B cell (primary cell): ENCODE data around the gene ADAMTS17. TPM values are rescaled to one million over a fixed set of nuclear protein-coding genes. Genes with fewer than 3 reads are reported as not detected.

Source experiments
- ATAC-seq: fragments of 200-7000 bp; cut with Tn5 transposase; one replicate; pipeline ENCODE4 v1.10.0; 2021; ENCODE audit warnings: low read depth, mild to moderate bottlenecking, moderate number of reproducible peaks, moderate library complexity
- CTCF ChIA-PET: fragments of 350-600 bp; sonication (Branson Sonifier 250); formaldehyde crosslinking; loops from one replicate; lab custom pipeline; 2021; ENCODE audit warnings: antibody characterized with exemption, inconsistent platforms; lab: Charles Lee
- POLR2A ChIA-PET: fragments of 350-600 bp; sonication (Branson Sonifier 250); formaldehyde crosslinking; loops from one replicate; lab custom pipeline; 2021; ENCODE audit warnings: antibody characterized with exemption; lab: Charles Lee
- DNase-seq: peaks from one replicate; pipeline ENCODE4 v3.0.0; 2013
- H2AFZ ChIP-seq: 2 replicates; pipeline ENCODE4 v1.6.1; 2012; ENCODE audit warnings: mild to moderate bottlenecking, low read depth, low read length; ENCODE audit not compliant: insufficient read depth, poor library complexity, severe bottlenecking
- H3K27ac ChIP-seq, 2 donors: 1 replicate in 1 of 2; 2 replicates in 1 of 2; pipeline ENCODE4 v1.5.1; 2012 to 2013; ENCODE audit warnings: low read length in 2 of 2, mild to moderate bottlenecking in 2 of 2, moderate library complexity in 1 of 2
- H3K27me3 ChIP-seq, 4 experiments: fragments of 200-600 bp in 1 of 4; sonication (generic) in 1 of 4; replicated peaks in 1 of 4; 1 replicate in 2 of 4; 2 replicates in 2 of 4; pipeline versions ENCODE4 v1.6.1 to v1.7.0; 2013 to 2016; ENCODE audit warnings: low read length in 3 of 4, mild to moderate bottlenecking in 2 of 4, mixed read lengths in 1 of 4, moderate library complexity in 1 of 4; ENCODE audit not compliant: insufficient read depth in 4 of 4, control insufficient read depth in 3 of 4; ENCODE audit errors: control extremely low read depth in 1 of 4
- H3K36me3 ChIP-seq, 2 experiments: replicated peaks in 1 of 2; 1 replicate in 1 of 2; 2 replicates in 1 of 2; pipeline versions ENCODE4 v1.6.1 to v1.7.1; 2013; ENCODE audit warnings: low read length in 1 of 2; ENCODE audit not compliant: insufficient read depth in 2 of 2, control insufficient read depth in 1 of 2; ENCODE audit errors: control extremely low read depth in 1 of 2, extremely low read depth in 1 of 2
- H3K4me1 ChIP-seq, 2 donors: fragments of 200-600 bp in 1 of 2; sonication (generic) in 1 of 2; 1 replicate in 1 of 2; 2 replicates in 1 of 2; pipeline versions ENCODE4 v1.5.1 to v1.6.1; 2013 to 2017; ENCODE audit warnings: low read length in 2 of 2; ENCODE audit not compliant: control insufficient read depth in 2 of 2, insufficient read depth in 2 of 2
- H3K4me2 ChIP-seq: replicated peaks from 2 replicates; pipeline ENCODE3; 2012; ENCODE audit warnings: mild to moderate bottlenecking, low read depth, low read length; ENCODE audit not compliant: poor library complexity, severe bottlenecking
- H3K4me3 ChIP-seq, 5 experiments: fragments of 200-600 bp in 1 of 5; sonication (generic) in 1 of 5; 1 replicate in 3 of 5; 2 replicates in 2 of 5; pipeline versions ENCODE4 v1.5.1 to v1.7.0; 2011 to 2016; ENCODE audit warnings: low read length in 4 of 5, mild to moderate bottlenecking in 4 of 5, low read depth in 2 of 5, control low read depth in 1 of 5, moderate library complexity in 1 of 5; ENCODE audit not compliant: insufficient read depth in 1 of 5; ENCODE audit errors: control extremely low read depth in 1 of 5, extremely low read depth in 1 of 5
- H3K79me2 ChIP-seq: fragments of 200-600 bp; sonication (generic); one replicate; pipeline ENCODE4 v1.6.0; 2016; ENCODE audit warnings: low read length; ENCODE audit not compliant: control insufficient read depth, insufficient read depth
- H3K9ac ChIP-seq: fragments of 200-600 bp; sonication (generic); 2 replicates; pipeline ENCODE4 v1.6.1; 2017; ENCODE audit warnings: mild to moderate bottlenecking, low read length, moderate library complexity
- H3K9me3 ChIP-seq, 3 donors: one replicate each; pipeline versions ENCODE4 v1.6.1 to v1.7.1; 2013; ENCODE audit warnings: low read length in 2 of 3; ENCODE audit not compliant: control insufficient read depth in 2 of 3, insufficient read depth in 1 of 3; ENCODE audit errors: control extremely low read depth in 1 of 3
- H4K20me1 ChIP-seq: 2 replicates; pipeline ENCODE4 v1.6.0; 2012; ENCODE audit warnings: mild to moderate bottlenecking, low read length; ENCODE audit not compliant: insufficient read depth, control insufficient read depth, poor library complexity, severe bottlenecking
- H3K27ac Mint-ChIP-seq: one replicate; pipeline ENCODE4 v1.8.0; 2021; ENCODE audit warnings: mixed read lengths
- H3K27me3 Mint-ChIP-seq: one replicate; pipeline ENCODE4 v1.8.0; 2021; ENCODE audit warnings: mixed read lengths
- H3K4me1 Mint-ChIP-seq: one replicate; pipeline ENCODE4 v1.8.0; 2021; ENCODE audit warnings: mixed read lengths
- H3K4me3 Mint-ChIP-seq: one replicate; pipeline ENCODE4 v1.8.0; 2021; ENCODE audit warnings: mixed read lengths
- H3K9me3 Mint-ChIP-seq: one replicate; pipeline ENCODE4 v1.8.0; 2022; ENCODE audit warnings: mixed read lengths; ENCODE audit not compliant: insufficient read depth
- EZH2 ChIP-seq: IDR thresholded peaks from 2 replicates; pipeline ENCODE4 v1.6.1; 2012; ENCODE audit warnings: borderline replicate concordance, low read depth, mild to moderate bottlenecking, moderate library complexity, low read length; ENCODE audit not compliant: insufficient read depth, poor library complexity, severe bottlenecking
- WGBS: methylation state at CpG from one replicate; pipeline ENCODE4 v1.1.5; 2013; ENCODE audit warnings: missing lambda C conversion rate; ENCODE audit not compliant: insufficient coverage; 5-methylcytosine and 5-hydroxymethylcytosine counted together
- intact Hi-C: fragments of 100-400 bp; cut with micrococcal nuclease; formaldehyde crosslinking; loops from one replicate; pipeline ENCODE4 v1.10.0; 2022
- polyA plus RNA-seq: library from polyadenylated mRNA; depleted of rRNA; stranded (reverse); fragments of >200 nt; gene quantifications from 2 replicates; pipeline ENCODE4 v1.2.3, GENCODE V29; 2012
- total RNA-seq, 2 donors: library from RNA; stranded (reverse); fragments of 120-200 nt in 1 of 2; gene quantifications; 1 replicate in 1 of 2; 2 replicates in 1 of 2; pipeline versions ENCODE4 v1.2.3 to v1.2.4, GENCODE V29; 2013 to 2022
- TF ChIP-seq, protein P1 (sequence below): fragments of 200-600 bp; IDR thresholded peaks from one replicate; pipeline ENCODE4 v1.8.0; 2022; ENCODE audit warnings: antibody characterized with exemption, mild to moderate bottlenecking

The ADAMTS17 gene
- total and polyA plus RNA-seq, 2 donors (not counting 1 experiment from before 2014, with no cell fraction given), result 0.10 TPM; not detected in 1

DNA sequence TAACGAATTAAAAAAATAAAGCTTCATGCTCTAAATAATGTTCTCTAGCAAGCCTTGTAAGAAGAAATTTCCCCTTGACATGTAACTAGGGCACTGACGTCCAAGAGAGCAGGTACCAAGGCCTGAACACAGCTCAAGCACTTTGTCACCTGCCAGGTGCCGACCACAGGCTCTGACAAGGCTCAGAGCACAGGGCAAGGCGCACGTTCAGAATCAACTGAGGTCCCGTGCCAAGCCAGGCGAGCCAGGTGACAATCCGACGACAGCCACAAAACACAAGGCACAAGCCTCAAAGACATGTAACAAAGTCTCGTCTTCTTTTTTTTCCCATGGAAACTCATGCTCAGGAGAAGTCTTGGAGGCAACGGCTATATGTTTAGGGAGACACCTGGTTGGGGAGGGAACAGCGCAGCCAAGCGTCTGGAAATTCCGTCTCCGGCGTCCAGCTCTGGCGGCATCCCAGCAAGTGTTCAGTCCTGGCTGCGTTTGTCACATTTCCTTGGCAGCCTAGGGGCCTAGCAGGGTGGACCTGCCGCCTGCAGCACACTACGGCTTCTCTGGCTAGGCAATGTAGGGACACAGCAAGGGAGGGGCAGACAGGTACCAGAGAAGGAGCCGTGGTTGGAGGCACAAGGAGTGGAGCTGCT is 76.7 kb downstream of the ADAMTS17 start:
- intact Hi-C loops, result no loop called here
- H3K9me3 ChIP-seq, result peaks cover 0 to 9% (median 1%) of the 10 kb centered on the region in 3 donors
- Mint-ChIP-seq H3K4me3 (no peak overlapping the region), H3K27me3 (no peaks in the 10 kb centered on the region), H3K27ac (no peak overlapping the region), H3K9me3 (no peaks in the 10 kb centered on the region), H3K4me1 (no peaks in the 10 kb centered on the region)
- 83% methylated on average over 17 of the region's 21 CpGs for WGBS
- no peak for TF ChIP-seq EZH2
- TF ChIP-seq, protein P1, sequence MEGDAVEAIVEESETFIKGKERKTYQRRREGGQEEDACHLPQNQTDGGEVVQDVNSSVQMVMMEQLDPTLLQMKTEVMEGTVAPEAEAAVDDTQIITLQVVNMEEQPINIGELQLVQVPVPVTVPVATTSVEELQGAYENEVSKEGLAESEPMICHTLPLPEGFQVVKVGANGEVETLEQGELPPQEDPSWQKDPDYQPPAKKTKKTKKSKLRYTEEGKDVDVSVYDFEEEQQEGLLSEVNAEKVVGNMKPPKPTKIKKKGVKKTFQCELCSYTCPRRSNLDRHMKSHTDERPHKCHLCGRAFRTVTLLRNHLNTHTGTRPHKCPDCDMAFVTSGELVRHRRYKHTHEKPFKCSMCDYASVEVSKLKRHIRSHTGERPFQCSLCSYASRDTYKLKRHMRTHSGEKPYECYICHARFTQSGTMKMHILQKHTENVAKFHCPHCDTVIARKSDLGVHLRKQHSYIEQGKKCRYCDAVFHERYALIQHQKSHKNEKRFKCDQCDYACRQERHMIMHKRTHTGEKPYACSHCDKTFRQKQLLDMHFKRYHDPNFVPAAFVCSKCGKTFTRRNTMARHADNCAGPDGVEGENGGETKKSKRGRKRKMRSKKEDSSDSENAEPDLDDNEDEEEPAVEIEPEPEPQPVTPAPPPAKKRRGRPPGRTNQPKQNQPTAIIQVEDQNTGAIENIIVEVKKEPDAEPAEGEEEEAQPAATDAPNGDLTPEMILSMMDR, result no peak
- ATAC-seq, result no peak
- no peaks in the 10 kb centered on the region for H3K4me1 ChIP-seq
- no peaks in the 10 kb centered on the region for H3K79me2 ChIP-seq
- H3K9ac ChIP-seq, result no peak overlapping the region
- H3K4me3 ChIP-seq, result no peak overlapping the region
- no peaks in the 10 kb centered on the region for H3K36me3 ChIP-seq
- ChIA-PET POLR2A (no interaction called here), CTCF (no interaction called here)
- no peak for DNase-seq
- no peak overlapping the region for H2AFZ ChIP-seq
- H4K20me1 ChIP-seq, result no peaks in the 10 kb centered on the region
- H3K27ac ChIP-seq, result no peak overlapping the region
- H3K4me2 ChIP-seq, result no peak overlapping the region
- H3K27me3 ChIP-seq, result no peaks in the 10 kb centered on the region

DNA sequence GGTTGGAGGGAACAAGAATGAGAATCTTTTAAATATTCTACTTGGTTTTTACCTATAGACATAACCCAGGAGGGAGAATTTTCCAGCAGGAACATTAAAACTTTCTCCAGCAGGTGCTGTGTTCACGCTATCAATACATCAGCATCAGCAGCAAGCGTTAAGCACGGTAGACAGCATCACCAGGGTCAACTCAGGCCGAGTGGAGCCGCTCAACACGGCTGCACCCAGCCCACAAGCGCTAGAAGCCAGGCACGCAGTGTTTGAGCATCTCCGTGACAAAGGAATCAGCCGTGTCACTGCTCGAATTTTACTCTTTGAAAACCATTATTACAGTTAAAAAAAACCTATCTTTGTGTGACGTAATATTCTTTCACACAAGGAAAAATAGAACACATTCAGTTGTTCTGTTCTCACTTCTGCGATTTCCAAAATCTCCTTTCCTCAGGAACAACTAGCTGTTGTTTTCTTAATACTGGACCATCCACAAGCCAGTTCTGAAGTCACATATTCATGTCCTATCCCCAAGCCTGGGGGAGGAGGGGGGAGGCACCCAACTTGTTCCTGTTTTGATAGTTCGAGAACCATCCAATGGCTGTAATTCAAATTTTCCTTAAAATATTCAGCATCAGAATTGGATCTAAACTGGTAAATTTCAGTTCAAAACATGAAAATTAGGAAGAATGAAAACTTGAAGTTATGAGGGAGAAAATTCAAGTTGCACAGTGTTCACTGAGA is 77.9 kb downstream of the ADAMTS17 start:
- no peaks in the 10 kb centered on the region for H3K79me2 ChIP-seq
- no peak overlapping the region for H3K4me3 ChIP-seq
- H2AFZ ChIP-seq, result no peak overlapping the region
- Mint-ChIP-seq H3K27me3 (no peaks in the 10 kb centered on the region), H3K4me1 (no peaks in the 10 kb centered on the region), H3K9me3 (no peaks in the 10 kb centered on the region), H3K27ac (no peak overlapping the region), H3K4me3 (no peak overlapping the region)
- H3K4me1 ChIP-seq, result no peaks in the 10 kb centered on the region
- DNase-seq (no peak), ATAC-seq (no peak)
- no peaks in the 10 kb centered on the region for H4K20me1 ChIP-seq
- no peak overlapping the region for H3K4me2 ChIP-seq
- WGBS, result 83% methylated on average over 12 of the region's 14 CpGs
- H3K9ac ChIP-seq, result no peak overlapping the region
- H3K9me3 ChIP-seq, result peaks cover 0 to 9% (median 1%) of the 10 kb centered on the region in 3 donors
- POLR2A ChIA-PET, result no interaction called here
- no peaks in the 10 kb centered on the region for H3K36me3 ChIP-seq
- CTCF ChIA-PET, result no interaction called here
- TF ChIP-seq, protein P1, result no peak
- no peak overlapping the region for H3K27ac ChIP-seq
- H3K27me3 ChIP-seq, result no peaks in the 10 kb centered on the region
- intact Hi-C loops, result no loop called here
